Measurements from ENCODE around the gene WBP4. TPM values are rescaled to one million over a fixed set of nuclear protein-coding genes. Genes with fewer than 3 reads are reported as not detected.

Gene WBP4
- total RNA-seq, 1 experiment from 2014 or later = 14.5 TPM

DNA sequence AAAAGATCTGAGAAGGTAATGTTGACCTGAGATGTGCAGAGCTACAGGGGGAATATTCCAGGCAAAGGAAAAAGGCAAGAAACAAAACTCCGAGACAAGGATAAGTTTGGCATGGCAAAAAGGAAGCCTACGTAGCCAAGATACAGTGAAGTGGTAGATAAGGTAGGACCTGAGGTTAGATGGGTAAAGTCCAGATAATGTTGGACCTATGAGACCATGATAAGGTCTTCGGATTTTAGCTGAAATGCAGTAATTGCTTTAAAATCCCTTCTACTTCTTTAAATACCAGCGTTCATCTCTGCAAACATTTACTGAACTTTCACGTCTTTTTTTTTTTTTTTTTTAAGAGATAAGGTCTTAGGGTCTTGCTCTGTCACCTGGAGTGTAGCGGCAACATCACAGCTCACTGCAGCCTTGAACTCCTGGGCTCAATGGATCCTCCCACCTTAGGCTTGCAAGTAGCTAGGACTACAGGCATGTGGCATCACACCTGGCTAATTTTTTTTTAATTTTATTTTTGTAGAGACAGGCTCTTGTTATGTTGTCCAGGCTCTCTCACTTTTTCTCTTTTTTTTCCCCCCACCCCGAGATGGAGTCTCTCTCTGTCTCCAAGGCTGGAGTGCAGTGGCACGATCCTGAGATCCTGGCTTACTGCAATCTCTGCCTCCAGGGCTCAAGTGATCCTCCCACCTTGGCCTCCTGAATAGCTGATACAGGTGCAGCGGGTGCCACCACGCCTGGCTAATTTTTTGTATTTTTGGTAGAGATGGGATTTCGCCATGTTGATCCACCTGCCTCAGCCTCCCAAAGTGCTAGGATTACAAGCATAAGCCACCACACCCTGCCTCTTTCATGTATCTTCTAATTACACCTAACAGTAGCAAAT lies 4.2 kb upstream of the WBP4 start:
- H3K9ac ChIP-seq (ENCODE audit: low read length) = no peak overlapping the region
- POLR2A ChIA-PET = no interaction called here

DNA sequence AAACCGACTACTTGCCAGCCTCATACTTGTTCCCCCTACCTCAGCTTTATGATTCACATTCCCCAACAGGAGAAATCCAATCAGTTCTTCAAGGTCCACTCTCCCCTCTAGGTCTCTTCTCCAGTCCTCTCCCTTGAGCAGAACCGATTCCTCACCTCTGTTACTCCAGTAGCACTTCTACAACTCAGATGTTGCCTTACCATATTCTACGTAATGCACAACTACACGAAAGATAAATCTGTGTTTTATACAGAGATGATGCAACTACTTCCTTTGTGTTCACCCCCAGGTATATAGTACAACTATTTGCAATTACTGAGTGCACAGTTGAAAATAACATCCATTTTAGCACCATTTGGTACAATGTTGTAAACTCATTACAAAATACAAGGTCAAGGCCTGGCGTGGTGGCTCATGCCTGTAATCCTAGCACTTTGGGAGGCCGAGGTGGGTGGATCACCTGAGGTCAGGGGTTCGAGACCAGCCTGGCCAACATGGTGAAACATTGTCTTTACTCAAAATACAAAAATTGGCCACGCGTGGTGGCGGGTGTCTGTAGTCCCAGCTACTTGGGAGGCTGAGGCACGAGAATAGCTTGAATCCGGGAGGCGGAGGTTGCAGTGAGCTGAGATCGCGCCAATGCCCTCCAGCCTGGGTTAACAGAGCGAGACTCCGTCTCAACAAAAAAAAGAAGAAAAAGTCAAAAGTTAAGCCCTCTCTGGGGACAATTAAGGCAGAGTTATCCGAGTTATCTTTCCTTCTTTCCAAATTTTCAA lies 2.8 kb upstream of the WBP4 start:
- peak overlapping the region; percentile 88 for H3K4me2 ChIP-seq (ENCODE audit: low read length)
- H3K4me1 ChIP-seq (ENCODE audit: control insufficient read depth in 1 of 2, insufficient read depth in 2 of 2, low read length in 2 of 2) = peaks cover 32 to 57% of the 10 kb centered on the region in 2 experiments
- H3K9me2 ChIP-seq (ENCODE audit: insufficient read depth) = no peaks in the 10 kb centered on the region
- ATAC-seq (no peak), DNase-seq (ENCODE audit: low read depth, low spot score) (no peak)
- no peak for TF ChIP-seq RAD21 (IDR thresholded peaks at IDR 0.05; ENCODE audit: low read depth)
- TF ChIP-seq EZH2phosphoT487 (IDR thresholded peaks at IDR 0.05; ENCODE audit: borderline replicate concordance) = no peak
- no peak for TF ChIP-seq SIN3A (IDR thresholded peaks at IDR 0.05; ENCODE audit: low read depth)
- H3K79me2 ChIP-seq (ENCODE audit: insufficient read depth, low read length) = peaks cover 62% of the 10 kb centered on the region
- intact Hi-C loops (cut with micrococcal nuclease) = loop anchor here (10.0 kb wide), 1 partner anchor 84 kb away; no protein-coding TSS in a partner anchor
- H2AFZ ChIP-seq (ENCODE audit: low read depth, low read length, poor library complexity, severe bottlenecking) = no peak overlapping the region
- BruUV-seq (replicated peaks) = no TSS peak
- H3K36me3 ChIP-seq (ENCODE audit: control insufficient read depth in 1 of 2, insufficient read depth in 2 of 2, low read length in 2 of 2) = no peaks in the 10 kb centered on the region
- no peaks in the 10 kb centered on the region for H3K27me3 ChIP-seq (ENCODE audit: insufficient read depth, low read length)
- ChIA-PET POLR2A (no interaction called here), RAD21 (ENCODE audit: low non-redundant PET in 1 of 2, low total read pairs in 2 of 2, uncharacterized antibody in 2 of 2, unreplicated experiment in 2 of 2) (no interaction called here), CTCF (no interaction called here)
- H4K20me1 ChIP-seq (ENCODE audit: insufficient read depth) = no peaks in the 10 kb centered on the region
- H3K9ac ChIP-seq (ENCODE audit: low read length) = peak overlapping the region; percentile 74
- H3K27ac ChIP-seq (ENCODE audit: low read depth, low read length) = no peak overlapping the region; the same call in 1 of the 2 replicates
- peak overlapping the region in 1 of 2 experiments; percentile 69; a peak in 1 of 4 replicates for H3K4me3 ChIP-seq (replicated peaks in 1 of 2; ENCODE audit: low read depth in 1 of 2, low read length in 2 of 2)
- no peaks in the 10 kb centered on the region for H3K9me3 ChIP-seq (ENCODE audit: control insufficient read depth in 1 of 2, insufficient read depth in 1 of 2, low read depth in 1 of 2, low read length in 2 of 2)

More for the DNA sequence above, 4.2 kb upstream of the WBP4 start:
- TF ChIP-seq, protein P1, sequence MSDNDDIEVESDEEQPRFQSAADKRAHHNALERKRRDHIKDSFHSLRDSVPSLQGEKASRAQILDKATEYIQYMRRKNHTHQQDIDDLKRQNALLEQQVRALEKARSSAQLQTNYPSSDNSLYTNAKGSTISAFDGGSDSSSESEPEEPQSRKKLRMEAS (IDR thresholded peaks at IDR 0.05) = no peak
- TF ChIP-seq JUND (IDR thresholded peaks at IDR 0.05) (no peak), YY1 (IDR thresholded peaks at IDR 0.05; ENCODE audit: extremely low read depth, insufficient replicate concordance, low read depth, low read length) (no peak), RAD21 (IDR thresholded peaks at IDR 0.05; ENCODE audit: low read depth) (no peak)
- intact Hi-C loops (cut with micrococcal nuclease) = loop anchor here (10.0 kb wide), 1 partner anchor 82 kb away; no protein-coding TSS in a partner anchor
- no peak overlapping the region for H3K4me2 ChIP-seq (ENCODE audit: low read length)
- H2AFZ ChIP-seq (ENCODE audit: low read depth, low read length, poor library complexity, severe bottlenecking) = no peak overlapping the region
- no peaks in the 10 kb centered on the region for H3K9me2 ChIP-seq (ENCODE audit: insufficient read depth)
- H3K4me1 ChIP-seq (ENCODE audit: control insufficient read depth in 1 of 2, insufficient read depth in 2 of 2, low read length in 2 of 2) = peaks cover 30 to 59% of the 10 kb centered on the region in 2 experiments
- BruUV-seq (replicated peaks) = no TSS peak
- CTCF ChIA-PET = interaction anchor here (2.8 kb wide), 1 partner anchor 280 kb away, joined by 9 read pairs; no protein-coding TSS in a partner anchor
- H3K27ac ChIP-seq (ENCODE audit: low read depth, low read length) = no peak overlapping the region
- DNase-seq (ENCODE audit: low read depth, low spot score) (no peak), ATAC-seq (no peak)
- H3K79me2 ChIP-seq (ENCODE audit: insufficient read depth, low read length) = peaks cover 56% of the 10 kb centered on the region
- H3K36me3 ChIP-seq (ENCODE audit: control insufficient read depth in 1 of 2, insufficient read depth in 2 of 2, low read length in 2 of 2) = no peaks in the 10 kb centered on the region
- H3K4me3 ChIP-seq (replicated peaks in 1 of 2; ENCODE audit: low read depth in 1 of 2, low read length in 2 of 2) = no peak overlapping the region
- H3K9me3 ChIP-seq (ENCODE audit: control insufficient read depth in 1 of 2, insufficient read depth in 1 of 2, low read depth in 1 of 2, low read length in 2 of 2) = no peaks in the 10 kb centered on the region
- no peaks in the 10 kb centered on the region for H3K27me3 ChIP-seq (ENCODE audit: insufficient read depth, low read length)
- RAD21 ChIA-PET (ENCODE audit: low non-redundant PET in 1 of 2, low total read pairs in 2 of 2, uncharacterized antibody in 2 of 2, unreplicated experiment in 2 of 2) = no interaction called here
- H4K20me1 ChIP-seq (ENCODE audit: insufficient read depth) = no peaks in the 10 kb centered on the region

Data from HCT116 (cell line).